NCI-H526 (cell line): ENCODE results near the gene CXCL10.
"Not testable (repeated sequence)": the region's sequence is repeated elsewhere in the genome, so short reads cannot be mapped to it uniquely, and the experiment has no call there.

Experiments
- DNase-seq, 2 experiments: peaks; one replicate each; lab custom pipeline; 2025; lab: John Stamatoyannopoulos, UW

The CXCL10 gene

GRCh38 chr4:76028350-76028765, 5.1 kb upstream of the CXCL10 start:
- no peak for DNase-seq

GRCh38 chr4:76024065-76024464, 768 bp upstream of the CXCL10 start:
- no peak for DNase-seq

GRCh38 chr4:76022677-76023076, 620 bp downstream of the CXCL10 start:
- DNase-seq, result no peak

- DNase-seq, result no peak
Observed at GRCh38 chr4:76022031-76022430, 1.3 kb downstream of the CXCL10 start.

GRCh38 chr4:76017056-76017686, 6.1 kb downstream of the CXCL10 start:
- DNase-seq, result no peak

- DNase-seq, result no peak
Observed at GRCh38 chr4:76016393-76016792, 6.9 kb downstream of the CXCL10 start.

GRCh38 chr4:76013540-76013939, 9.8 kb downstream of the CXCL10 start:
- no peak for DNase-seq

- DNase-seq, result no peak
Observed at GRCh38 chr4:76012388-76012801, 10.9 kb downstream of the CXCL10 start.

- DNase-seq, result no peak
Observed at GRCh38 chr4:76011700-76012387, 11.5 kb downstream of the CXCL10 start.

- no peak for DNase-seq
Observed at GRCh38 chr4:76011018-76011670, 12.2 kb downstream of the CXCL10 start.

- no peak for DNase-seq
Observed at GRCh38 chr4:76010576-76010975, 12.7 kb downstream of the CXCL10 start.

GRCh38 chr4:76009311-76009710, 14.0 kb downstream of the CXCL10 start:
- DNase-seq, result no peak

GRCh38 chr4:76007089-76007862, 16.0 kb downstream of the CXCL10 start, which contains the start of gene CXCL9:
Gene CXCL9, minus strand, starts transcription at chr4:76007509. Its CDS starts 60 bp downstream, at chr4:76007449.
- DNase-seq, result no peak

- DNase-seq, result no peak
Observed at GRCh38 chr4:76003620-76004019, 19.7 kb downstream of the CXCL10 start.

- no peak for DNase-seq
Observed at GRCh38 chr4:76003035-76003434, 20.3 kb downstream of the CXCL10 start.

- DNase-seq, result no peak
Observed at GRCh38 chr4:76002176-76002575, 21.1 kb downstream of the CXCL10 start.

- DNase-seq, result no peak
Observed at GRCh38 chr4:76001700-76002099, 21.6 kb downstream of the CXCL10 start.

- no peak for DNase-seq
Observed at GRCh38 chr4:76000279-76000678, 23.0 kb downstream of the CXCL10 start.

GRCh38 chr4:75998525-75999147, 24.7 kb downstream of the CXCL10 start:
- not testable (repeated sequence) for DNase-seq

GRCh38 chr4:75997946-75998345, 25.4 kb downstream of the CXCL10 start:
- DNase-seq, result no peak

GRCh38 chr4:75997081-75997480, 26.2 kb downstream of the CXCL10 start:
- DNase-seq, result no peak

- peak in 1 of 2 experiments; percentile 64 for DNase-seq
Observed at GRCh38 chr4:75995727-75996126, 27.6 kb downstream of the CXCL10 start.
